Measurements from ENCODE around the gene AP1S1. TPM values are rescaled to one million over a fixed set of nuclear protein-coding genes. Genes with fewer than 3 reads are reported as not detected.
"Not testable (repeated sequence)": the region's sequence is repeated elsewhere in the genome, so short reads cannot be mapped to it uniquely, and the experiment has no call there.

The AP1S1 gene
- polyA plus RNA-seq, 1 donor (not counting 4 experiments of a cell fraction or from before 2014, with no cell fraction given), result 279 TPM

DNA sequence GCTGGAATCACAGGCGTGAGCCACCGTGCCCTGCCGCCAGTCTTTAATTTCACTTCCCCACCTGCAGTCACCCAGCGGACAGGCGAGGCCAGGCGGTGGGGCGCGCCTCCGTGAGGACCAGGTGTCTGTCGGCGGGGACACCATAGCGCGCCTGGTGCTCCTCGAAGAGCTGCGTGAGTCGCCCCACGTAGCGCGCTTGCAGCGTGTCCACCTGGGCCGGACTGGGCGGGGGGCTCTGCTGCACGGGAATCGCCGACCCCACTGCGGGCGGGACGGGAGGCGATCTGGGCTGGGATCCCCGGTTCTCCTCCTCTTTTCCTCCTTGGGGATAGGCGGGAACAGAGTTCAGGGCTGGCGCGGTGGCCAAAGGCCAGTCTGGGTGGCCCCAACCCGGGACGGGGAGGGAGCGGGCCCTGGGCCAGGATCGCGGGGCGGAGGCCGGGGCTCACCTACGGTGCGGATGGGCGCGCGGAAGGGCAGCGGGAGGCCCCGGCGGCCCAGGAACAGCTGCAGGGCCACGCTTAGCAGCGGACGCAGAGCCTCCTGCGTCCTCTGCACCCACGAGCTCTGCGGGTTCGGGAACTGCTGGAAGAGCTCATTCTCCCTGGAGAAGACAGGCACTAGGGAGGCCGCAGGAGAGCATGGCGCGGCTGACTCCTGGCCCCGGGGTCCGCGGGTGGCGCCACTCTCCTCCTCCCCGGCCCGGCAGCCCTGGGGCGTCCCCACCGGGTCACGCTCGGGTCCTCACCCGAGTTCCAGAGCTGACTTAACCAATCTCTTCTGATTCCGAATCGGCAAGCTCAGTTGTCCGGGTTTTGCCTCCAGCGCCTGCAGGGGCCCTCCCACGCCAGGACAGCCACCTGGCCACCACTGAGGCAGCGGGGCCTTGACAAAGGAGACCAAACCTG lies 47.7 kb downstream of the AP1S1 start:
- Histone ChIP-seq H3K9me1 (ENCODE audit: control insufficient read depth, extremely low read depth, insufficient read depth, low read length) (no peaks in the 10 kb centered on the region), H3K79me2 (ENCODE audit: control insufficient read depth, insufficient read depth, low read length) (no peaks in the 10 kb centered on the region), H2AFZ (ENCODE audit: control insufficient read depth, low read length) (no peak overlapping the region), H3K27me3 (ENCODE audit: control insufficient read depth, extremely low read depth, insufficient read depth, low read length) (peaks cover 31% of the 10 kb centered on the region), H3K4me1 (ENCODE audit: control insufficient read depth, extremely low read depth, insufficient read depth, low read length) (no peaks in the 10 kb centered on the region), H3K36me3 (ENCODE audit: control insufficient read depth in 2 of 2, extremely low read depth in 1 of 2, insufficient read depth in 2 of 2, low read length in 2 of 2) (peaks cover 0 to 4% of the 10 kb centered on the region in 2 experiments), H3K4me2 (ENCODE audit: control insufficient read depth, extremely low read depth, insufficient read depth, low read depth, low read length) (peak overlapping the region; percentile 27), H3K4me3 (ENCODE audit: control insufficient read depth in 2 of 3, extremely low read depth in 1 of 3, insufficient read depth in 2 of 3, low read depth in 1 of 3, low read length in 3 of 3) (peak overlapping the region in 1 of 3 experiments; percentile 37), H3K9ac (ENCODE audit: control insufficient read depth, extremely low read depth, insufficient read depth, low read length) (no peak overlapping the region), H4K20me1 (ENCODE audit: control insufficient read depth, extremely low read depth, insufficient read depth, low read length) (no peaks in the 10 kb centered on the region), H3K27ac (ENCODE audit: control insufficient read depth, insufficient read depth, low read length) (no peak overlapping the region), H3K9me3 (ENCODE audit: control insufficient read depth, low read depth, low read length) (no peaks in the 10 kb centered on the region)
- FAIRE-seq (no peak), DNase-seq (ENCODE audit: low read depth, low spot score) (no peak)
- dilution Hi-C loops (cut with MboI; ENCODE audit: extremely low pct_ligation_motif_present, low sequenced_read_pairs), result no loop called here
- TF ChIP-seq, protein P1, sequence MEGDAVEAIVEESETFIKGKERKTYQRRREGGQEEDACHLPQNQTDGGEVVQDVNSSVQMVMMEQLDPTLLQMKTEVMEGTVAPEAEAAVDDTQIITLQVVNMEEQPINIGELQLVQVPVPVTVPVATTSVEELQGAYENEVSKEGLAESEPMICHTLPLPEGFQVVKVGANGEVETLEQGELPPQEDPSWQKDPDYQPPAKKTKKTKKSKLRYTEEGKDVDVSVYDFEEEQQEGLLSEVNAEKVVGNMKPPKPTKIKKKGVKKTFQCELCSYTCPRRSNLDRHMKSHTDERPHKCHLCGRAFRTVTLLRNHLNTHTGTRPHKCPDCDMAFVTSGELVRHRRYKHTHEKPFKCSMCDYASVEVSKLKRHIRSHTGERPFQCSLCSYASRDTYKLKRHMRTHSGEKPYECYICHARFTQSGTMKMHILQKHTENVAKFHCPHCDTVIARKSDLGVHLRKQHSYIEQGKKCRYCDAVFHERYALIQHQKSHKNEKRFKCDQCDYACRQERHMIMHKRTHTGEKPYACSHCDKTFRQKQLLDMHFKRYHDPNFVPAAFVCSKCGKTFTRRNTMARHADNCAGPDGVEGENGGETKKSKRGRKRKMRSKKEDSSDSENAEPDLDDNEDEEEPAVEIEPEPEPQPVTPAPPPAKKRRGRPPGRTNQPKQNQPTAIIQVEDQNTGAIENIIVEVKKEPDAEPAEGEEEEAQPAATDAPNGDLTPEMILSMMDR (optimal IDR thresholded peaks at IDR 0.05 in 1 of 3, IDR thresholded peaks at IDR 0.05 in 1 of 3, conservative IDR thresholded peaks at IDR 0.05 in 1 of 3; ENCODE audit: extremely low read depth in 1 of 3, insufficient read depth in 2 of 3, low read length in 3 of 3), result no peak
- TF ChIP-seq EZH2 (IDR thresholded peaks at IDR 0.05; ENCODE audit: low read length), result peak; percentile 68

DNA sequence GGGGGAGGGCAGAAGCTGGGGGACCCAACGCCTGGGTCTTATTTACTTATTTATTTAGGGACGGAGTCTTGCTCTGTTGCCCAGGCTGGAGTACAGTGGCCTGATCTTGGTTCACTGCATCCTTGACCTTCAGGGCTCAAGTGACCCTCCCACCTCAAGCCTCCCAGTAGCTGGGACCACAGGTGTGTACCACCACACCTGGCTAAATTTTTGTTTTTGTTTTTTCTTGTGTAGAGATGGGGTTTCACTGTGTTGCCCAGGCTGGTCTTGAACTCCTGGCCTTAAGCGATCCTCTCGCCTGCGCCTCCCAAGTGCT lies 48.3 kb downstream of the AP1S1 start:
- H4K20me1 ChIP-seq (ENCODE audit: control insufficient read depth, extremely low read depth, insufficient read depth, low read length), result no peaks in the 10 kb centered on the region
- H3K9me1 ChIP-seq (ENCODE audit: control insufficient read depth, extremely low read depth, insufficient read depth, low read length), result no peaks in the 10 kb centered on the region
- DNase-seq (ENCODE audit: low read depth, low spot score) (no peak), FAIRE-seq (no peak)
- peaks cover 0 to 4% of the 10 kb centered on the region in 2 experiments for H3K36me3 ChIP-seq (ENCODE audit: control insufficient read depth in 2 of 2, extremely low read depth in 1 of 2, insufficient read depth in 2 of 2, low read length in 2 of 2)
- no peaks in the 10 kb centered on the region for H3K79me2 ChIP-seq (ENCODE audit: control insufficient read depth, insufficient read depth, low read length)
- H3K9ac ChIP-seq (ENCODE audit: control insufficient read depth, extremely low read depth, insufficient read depth, low read length), result no peak overlapping the region
- no peak overlapping the region for H3K4me2 ChIP-seq (ENCODE audit: control insufficient read depth, extremely low read depth, insufficient read depth, low read depth, low read length)
- dilution Hi-C loops (cut with MboI; ENCODE audit: extremely low pct_ligation_motif_present, low sequenced_read_pairs), result no loop called here
- peaks cover 31% of the 10 kb centered on the region for H3K27me3 ChIP-seq (ENCODE audit: control insufficient read depth, extremely low read depth, insufficient read depth, low read length)
- no peak overlapping the region for H3K27ac ChIP-seq (ENCODE audit: control insufficient read depth, insufficient read depth, low read length)
- H3K4me3 ChIP-seq (ENCODE audit: control insufficient read depth in 2 of 3, extremely low read depth in 1 of 3, insufficient read depth in 2 of 3, low read depth in 1 of 3, low read length in 3 of 3), result no peak overlapping the region
- no peak overlapping the region for H2AFZ ChIP-seq (ENCODE audit: control insufficient read depth, low read length)
- TF ChIP-seq, protein P1 (optimal IDR thresholded peaks at IDR 0.05 in 1 of 3, IDR thresholded peaks at IDR 0.05 in 1 of 3, conservative IDR thresholded peaks at IDR 0.05 in 1 of 3; ENCODE audit: extremely low read depth in 1 of 3, insufficient read depth in 2 of 3, low read length in 3 of 3), result no peak
- no peak for TF ChIP-seq EZH2 (IDR thresholded peaks at IDR 0.05; ENCODE audit: low read length)
- H3K4me1 ChIP-seq (ENCODE audit: control insufficient read depth, extremely low read depth, insufficient read depth, low read length), result no peaks in the 10 kb centered on the region
- H3K9me3 ChIP-seq (ENCODE audit: control insufficient read depth, low read depth, low read length), result no peaks in the 10 kb centered on the region

- H4K20me1 ChIP-seq (ENCODE audit: control insufficient read depth, extremely low read depth, insufficient read depth, low read length); H3K9me1 ChIP-seq (ENCODE audit: control insufficient read depth, extremely low read depth, insufficient read depth, low read length); H3K4me3 ChIP-seq (ENCODE audit: control insufficient read depth in 2 of 3, extremely low read depth in 1 of 3, insufficient read depth in 2 of 3, low read depth in 1 of 3, low read length in 3 of 3); H3K4me2 ChIP-seq (ENCODE audit: control insufficient read depth, extremely low read depth, insufficient read depth, low read depth, low read length); H3K9ac ChIP-seq (ENCODE audit: control insufficient read depth, extremely low read depth, insufficient read depth, low read length); H3K27ac ChIP-seq (ENCODE audit: control insufficient read depth, insufficient read depth, low read length); H3K79me2 ChIP-seq (ENCODE audit: control insufficient read depth, insufficient read depth, low read length); H3K4me1 ChIP-seq (ENCODE audit: control insufficient read depth, extremely low read depth, insufficient read depth, low read length); H2AFZ ChIP-seq (ENCODE audit: control insufficient read depth, low read length); FAIRE-seq; dilution Hi-C loops (cut with MboI; ENCODE audit: extremely low pct_ligation_motif_present, low sequenced_read_pairs); H3K9me3 ChIP-seq (ENCODE audit: control insufficient read depth, low read depth, low read length); DNase-seq (ENCODE audit: low read depth, low spot score): not testable (repeated sequence)
- Histone ChIP-seq H3K27me3 (ENCODE audit: control insufficient read depth, extremely low read depth, insufficient read depth, low read length) (peaks cover 31% of the 10 kb centered on the region), H3K36me3 (ENCODE audit: control insufficient read depth in 2 of 2, extremely low read depth in 1 of 2, insufficient read depth in 2 of 2, low read length in 2 of 2) (peaks cover 0 to 10% of the 10 kb centered on the region in 2 experiments)
Observed at GRCh38 chr7:101203740-101204738, 49.8 kb downstream of the AP1S1 start.

Data from keratinocyte (primary cell).